HepG2 (cell line): ENCODE data around the gene FITM1. TPM values are rescaled to one million over a fixed set of nuclear protein-coding genes. Genes with fewer than 3 reads are reported as not detected.
A peak's percentile ranks its signal among the peaks of the same experiment; 100 is the strongest.

Experiments
- CERS6 ChIP-seq: sonication (generic); formaldehyde crosslinking; IDR thresholded peaks from 2 replicates; pipeline ENCODE4 v1.5.0; 2020; ENCODE audit warnings: missing genetic modification reagents
- DNMT1 ChIP-seq: sonication (generic); formaldehyde crosslinking; IDR thresholded peaks from 2 replicates; pipeline ENCODE4 v1.5.1; 2020; ENCODE audit warnings: mild to moderate bottlenecking, missing genetic modification reagents
- GATAD2A ChIP-seq: IDR thresholded peaks from 2 replicates; pipeline ENCODE4 v1.6.1; 2016
- GPN1 ChIP-seq: sonication (generic); formaldehyde crosslinking; IDR thresholded peaks from 2 replicates; pipeline ENCODE4 v1.5.1; 2020; ENCODE audit warnings: missing genetic modification reagents, borderline replicate concordance
- HMG20A ChIP-seq: IDR thresholded peaks from 2 replicates; pipeline ENCODE4 v1.6.1; 2016; ENCODE audit warnings: borderline replicate concordance
- NFE2L2 ChIP-seq: fragments of 150-350 bp; IDR thresholded peaks from 2 replicates; pipeline ENCODE4 v1.6.1; 2014; ENCODE audit warnings: low read length
- NR2F1 ChIP-seq, 2 experiments: fragments of 450-650 bp in 1 of 2; formaldehyde crosslinking in 1 of 2; IDR thresholded peaks; 2 replicates each; pipeline versions ENCODE4 v1.5.0 to v1.6.1; 2016 to 2020; ENCODE audit warnings: mild to moderate bottlenecking in 1 of 2, missing compliant biosample characterization in 1 of 2, missing genetic modification reagents in 1 of 2, moderate library complexity in 1 of 2
- PHF20 ChIP-seq: sonication (generic); formaldehyde crosslinking; IDR thresholded peaks from 2 replicates; pipeline ENCODE4 v1.5.0; 2020; ENCODE audit warnings: mild to moderate bottlenecking, missing genetic modification reagents
- PHF5A ChIP-seq: IDR thresholded peaks from one replicate; pipeline ENCODE4 v1.6.1; 2018; ENCODE audit warnings: low read depth, missing genetic modification reagents; ENCODE audit not compliant: unreplicated experiment
- PTBP1 ChIP-seq: fragments of 200-400 bp; formaldehyde crosslinking; IDR thresholded peaks from 2 replicates; pipeline ENCODE4 v1.6.1; 2018; ENCODE audit warnings: low read length, low read depth; ENCODE audit not compliant: poor library complexity, severe bottlenecking
- SNAI1 ChIP-seq: sonication (generic); formaldehyde crosslinking; IDR thresholded peaks from 2 replicates; pipeline ENCODE4 v1.5.0; 2020; ENCODE audit warnings: mild to moderate bottlenecking, missing genetic modification reagents, borderline replicate concordance
- SNAPC2 ChIP-seq: sonication (generic); formaldehyde crosslinking; IDR thresholded peaks from 2 replicates; pipeline ENCODE4 v1.8.1; 2022; ENCODE audit warnings: mild to moderate bottlenecking, missing genetic modification reagents
- TBP ChIP-seq: sonication (generic); formaldehyde crosslinking; IDR thresholded peaks from 2 replicates; pipeline ENCODE4 v1.5.0; 2020; ENCODE audit warnings: missing genetic modification reagents
- TEF ChIP-seq: sonication (generic); formaldehyde crosslinking; IDR thresholded peaks from 2 replicates; pipeline ENCODE4 v1.5.0; 2020; ENCODE audit warnings: missing genetic modification reagents
- TFE3 ChIP-seq: IDR thresholded peaks from 2 replicates; pipeline ENCODE4 v1.6.1; 2016
- ZBTB4 ChIP-seq: sonication (generic); formaldehyde crosslinking; IDR thresholded peaks from 2 replicates; pipeline ENCODE4 v1.4.0; 2020; ENCODE audit warnings: missing genetic modification reagents, mild to moderate bottlenecking, borderline replicate concordance
- ZMYM3 ChIP-seq: sonication (generic); formaldehyde crosslinking; IDR thresholded peaks from 2 replicates; pipeline ENCODE4 v1.5.1; 2020; ENCODE audit warnings: mild to moderate bottlenecking, missing genetic modification reagents
- ZNF292 ChIP-seq: sonication (generic); formaldehyde crosslinking; IDR thresholded peaks from 2 replicates; pipeline ENCODE4 v1.8.1; 2022; ENCODE audit warnings: mild to moderate bottlenecking, low read depth, missing genetic modification reagents, borderline replicate concordance
- ZNF333 ChIP-seq: sonication (generic); formaldehyde crosslinking; IDR thresholded peaks from 2 replicates; pipeline ENCODE4 v1.4.0; 2020; ENCODE audit warnings: mild to moderate bottlenecking, missing genetic modification reagents, borderline replicate concordance
- ZNF34 ChIP-seq: sonication (generic); formaldehyde crosslinking; IDR thresholded peaks from 2 replicates; pipeline ENCODE4 v1.4.0; 2020; ENCODE audit warnings: mild to moderate bottlenecking, missing genetic modification reagents, borderline replicate concordance
- ZNF7 ChIP-seq: IDR thresholded peaks from 2 replicates; pipeline ENCODE4 v1.6.1; 2016; ENCODE audit warnings: missing biosample characterization, missing genetic modification reagents
- ZNF775 ChIP-seq: sonication (generic); formaldehyde crosslinking; IDR thresholded peaks from 2 replicates; pipeline ENCODE4 v1.4.0; 2020; ENCODE audit warnings: missing genetic modification reagents, mild to moderate bottlenecking, moderate library complexity, borderline replicate concordance
- ZNF816 ChIP-seq: sonication (generic); formaldehyde crosslinking; IDR thresholded peaks from 2 replicates; pipeline ENCODE4 v1.8.0; 2022; ENCODE audit warnings: missing genetic modification reagents, mild to moderate bottlenecking, borderline replicate concordance
- polyA plus RNA-seq, 8 experiments: library from polyadenylated mRNA; depleted of rRNA in 3 of 8; stranded (reverse) in 7 of 8; unstranded in 1 of 8; fragments of >200 nt; fragmentation: Illumina TruSeq in 4 of 8; extraction: Trizol in 4 of 8; gene quantifications; 2 replicates each; pipeline versions ENCODE4 v1.2.1 to v1.2.3, GENCODE V29; 2011 to 2016; ENCODE audit warnings: low read depth in 4 of 8, missing spikeins in 1 of 8, mixed read lengths in 1 of 8; ENCODE audit not compliant: insufficient read depth in 1 of 8
- total RNA-seq, 5 experiments: library from RNA; depleted of rRNA; stranded (reverse); fragments of >200 nt; fragmentation: Illumina TruSeq; extraction: Trizol; gene quantifications; 2 replicates each; pipeline ENCODE4 v1.2.3, GENCODE V29; 2016; ENCODE audit warnings: low read depth in 1 of 5

The FITM1 gene
- total and polyA plus RNA-seq, 2 of the 13 experiments (the other 11 are each of a cell fraction or from before 2014, with no cell fraction given): 2.7 to 5.8 TPM

GRCh38 chr14:24135834-24136683 lies 5.6 kb downstream of the FITM1 start, which contains the start of gene PSME1 (continued):
- TF ChIP-seq ZNF292 (CRISPR knock-in tag): peak; percentile 92; the same call in 1 of the 2 replicates
- no peak for TF ChIP-seq NFE2L2
- TF ChIP-seq ZNF7 (CRISPR knock-in tag): peak; percentile 11; the same call in 1 of the 2 replicates
- TF ChIP-seq HMG20A (CRISPR knock-in tag): peak; percentile 35; the same call in 1 of the 2 replicates
- peak; percentile 98; the same call in 1 of the 2 replicates for TF ChIP-seq ZNF333 (CRISPR knock-in tag)
- peak; percentile 59; the same call in 1 of the 2 replicates for TF ChIP-seq GATAD2A (CRISPR knock-in tag)
- peak; percentile 66; the same call in 1 of the 2 replicates for TF ChIP-seq DNMT1 (CRISPR knock-in tag)
- TF ChIP-seq PHF20 (CRISPR knock-in tag): no peak
- no peak for TF ChIP-seq TEF
- peak; percentile 94 for TF ChIP-seq TBP (CRISPR knock-in tag)
- TF ChIP-seq SNAI1 (CRISPR knock-in tag): no peak
- TF ChIP-seq PHF5A: no peak
- TF ChIP-seq SNAPC2 (CRISPR knock-in tag): peak; percentile 62; the same call in 1 of the 2 replicates
- 0 out of 2 replicates have a peak, but pooled peaks have one; percentile 80 for TF ChIP-seq GPN1 (CRISPR knock-in tag)
- peak; percentile 76 for TF ChIP-seq PTBP1
- TF ChIP-seq NR2F1 (CRISPR knock-in tag; IDR thresholded peaks at IDR 0.05): no peak
- TF ChIP-seq CERS6 (CRISPR knock-in tag): no peak
- no peak for TF ChIP-seq ZNF816 (CRISPR knock-in tag)
- no peak for TF ChIP-seq ZNF775 (CRISPR knock-in tag)
- peak; percentile 11 for TF ChIP-seq ZBTB4
- TF ChIP-seq TFE3 (CRISPR knock-in tag): no peak; the same call in 1 of the 2 replicates
- TF ChIP-seq ZNF34: peak; percentile 67; the same call in 1 of the 2 replicates
- no peak for TF ChIP-seq ZMYM3
